Body of pancreas (tissue), 4 donors: ENCODE results near the gene DHX29.

Source experiments
- CTCF ChIP-seq, 7 experiments: fragments of 450-650 bp in 4 of 7; fragments of 200-600 bp in 3 of 7; sonication (generic) in 3 of 7; IDR thresholded peaks; one replicate each; pipeline ENCODE4 v1.5.1; 2016 to 2019; ENCODE audit warnings: antibody characterized with exemption in 7 of 7
- POLR2A ChIP-seq, 3 donors: fragments of 450-650 bp; IDR thresholded peaks; one replicate each; pipeline ENCODE4 v1.6.1; 2016; ENCODE audit warnings: antibody characterized with exemption in 3 of 3, mild to moderate bottlenecking in 2 of 3

GRCh38 chr5:55278778-55279177 is 28.7 kb downstream of the DHX29 start:
- no peak for TF ChIP-seq CTCF (IDR thresholded peaks at IDR 0.05)
- TF ChIP-seq POLR2A (IDR thresholded peaks at IDR 0.05), result no peak
